ENCODE measurements around the gene RAB5B.

The RAB5B gene

DNA sequence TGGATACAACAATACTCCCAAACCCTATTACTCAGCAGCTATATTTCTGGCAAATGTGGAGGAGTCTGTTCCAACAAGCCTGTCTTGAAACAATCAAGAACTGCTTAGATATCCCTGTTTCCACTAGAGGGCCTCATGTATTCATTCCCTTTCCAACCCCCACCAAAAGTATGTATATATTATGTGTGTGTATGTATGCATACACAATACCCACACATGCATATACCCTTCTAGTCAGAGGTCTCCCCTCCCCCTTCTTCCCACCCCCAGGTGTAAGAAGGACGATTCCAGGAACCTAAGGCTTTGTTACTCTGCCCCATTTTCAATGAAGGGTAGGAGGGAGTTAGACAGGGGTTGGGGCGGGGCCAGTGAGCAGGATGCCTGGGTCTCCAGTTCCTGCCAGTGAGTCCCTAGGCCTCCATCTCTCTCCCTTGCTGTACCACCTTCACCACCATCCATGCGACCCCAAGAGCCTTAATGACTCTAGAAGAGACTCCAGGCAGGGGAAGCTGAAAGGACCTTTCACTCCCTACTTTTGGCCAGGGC, 43.0 kb upstream of the RAB5B start, which contains the start of gene DGKA:
Gene DGKA, plus strand, starts transcription at position 392 of the 546 bp plus-strand sequence. CDS start 5,342 bp downstream, outside the sequence.
- peaks cover 5% of the 10 kb centered on the region for H4K20me1 ChIP-seq (ENCODE audit: insufficient read depth, low read length, poor library complexity, severe bottlenecking)
- H3K4me3 ChIP-seq (ENCODE audit: low read length, poor library complexity, severe bottlenecking), result peak within 1 kb of the TSS; percentile 100
- H2AFZ ChIP-seq (ENCODE audit: low read length), result peak within 1 kb of the TSS; percentile 65
- H3K27me3 ChIP-seq (ENCODE audit: insufficient read depth, low read length, poor library complexity, severe bottlenecking), result no peaks in the 10 kb centered on the region
- H3K9me2 ChIP-seq (replicated peaks; ENCODE audit: low read depth, low read length), result no peaks in the 10 kb centered on the region
- H3K4me1 ChIP-seq (ENCODE audit: insufficient read depth, low read length, poor library complexity, severe bottlenecking), result peaks cover 54% of the 10 kb centered on the region
- no peaks in the 10 kb centered on the region for H3K36me3 ChIP-seq (ENCODE audit: insufficient read depth, low read length)
- H3K9ac ChIP-seq (ENCODE audit: low read depth, low read length, poor library complexity, severe bottlenecking), result peak within 1 kb of the TSS; percentile 98
- TF ChIP-seq, protein P1, sequence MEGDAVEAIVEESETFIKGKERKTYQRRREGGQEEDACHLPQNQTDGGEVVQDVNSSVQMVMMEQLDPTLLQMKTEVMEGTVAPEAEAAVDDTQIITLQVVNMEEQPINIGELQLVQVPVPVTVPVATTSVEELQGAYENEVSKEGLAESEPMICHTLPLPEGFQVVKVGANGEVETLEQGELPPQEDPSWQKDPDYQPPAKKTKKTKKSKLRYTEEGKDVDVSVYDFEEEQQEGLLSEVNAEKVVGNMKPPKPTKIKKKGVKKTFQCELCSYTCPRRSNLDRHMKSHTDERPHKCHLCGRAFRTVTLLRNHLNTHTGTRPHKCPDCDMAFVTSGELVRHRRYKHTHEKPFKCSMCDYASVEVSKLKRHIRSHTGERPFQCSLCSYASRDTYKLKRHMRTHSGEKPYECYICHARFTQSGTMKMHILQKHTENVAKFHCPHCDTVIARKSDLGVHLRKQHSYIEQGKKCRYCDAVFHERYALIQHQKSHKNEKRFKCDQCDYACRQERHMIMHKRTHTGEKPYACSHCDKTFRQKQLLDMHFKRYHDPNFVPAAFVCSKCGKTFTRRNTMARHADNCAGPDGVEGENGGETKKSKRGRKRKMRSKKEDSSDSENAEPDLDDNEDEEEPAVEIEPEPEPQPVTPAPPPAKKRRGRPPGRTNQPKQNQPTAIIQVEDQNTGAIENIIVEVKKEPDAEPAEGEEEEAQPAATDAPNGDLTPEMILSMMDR (conservative IDR thresholded peaks at IDR 0.05; ENCODE audit: low read length), result peak; percentile 76
- no peak for TF ChIP-seq EZH2phosphoT487 (IDR thresholded peaks at IDR 0.05; ENCODE audit: borderline replicate concordance)
- H3K4me2 ChIP-seq (ENCODE audit: low read depth, low read length, poor library complexity, severe bottlenecking), result peak within 1 kb of the TSS; percentile 96
- peaks cover 23% of the 10 kb centered on the region for H3F3A ChIP-seq (ENCODE audit: low read depth)
- no peaks in the 10 kb centered on the region for H3K9me3 ChIP-seq (ENCODE audit: insufficient read depth, low read depth, low read length)
- peaks cover 62% of the 10 kb centered on the region for H3K79me2 ChIP-seq (ENCODE audit: insufficient read depth, low read length)

- peak overlapping the region; percentile 84 for H3K4me3 ChIP-seq (ENCODE audit: low read length, poor library complexity, severe bottlenecking)
- H3K4me1 ChIP-seq (ENCODE audit: insufficient read depth, low read length, poor library complexity, severe bottlenecking), result peaks cover 49% of the 10 kb centered on the region
- H3K36me3 ChIP-seq (ENCODE audit: insufficient read depth, low read length), result no peaks in the 10 kb centered on the region
- H3K9me2 ChIP-seq (replicated peaks; ENCODE audit: low read depth, low read length), result no peaks in the 10 kb centered on the region
- TF ChIP-seq EZH2phosphoT487 (IDR thresholded peaks at IDR 0.05; ENCODE audit: borderline replicate concordance), result no peak
- TF ChIP-seq, protein P1 (conservative IDR thresholded peaks at IDR 0.05; ENCODE audit: low read length), result no peak
- peak overlapping the region; percentile 96 for H3K4me2 ChIP-seq (ENCODE audit: low read depth, low read length, poor library complexity, severe bottlenecking)
- peak overlapping the region; percentile 41 for H2AFZ ChIP-seq (ENCODE audit: low read length)
- H3K9ac ChIP-seq (ENCODE audit: low read depth, low read length, poor library complexity, severe bottlenecking), result peak overlapping the region; percentile 98
- no peaks in the 10 kb centered on the region for H3K9me3 ChIP-seq (ENCODE audit: insufficient read depth, low read depth, low read length)
- H3K79me2 ChIP-seq (ENCODE audit: insufficient read depth, low read length), result peaks cover 57% of the 10 kb centered on the region
- peaks cover 22% of the 10 kb centered on the region for H3F3A ChIP-seq (ENCODE audit: low read depth)
- peaks cover 5% of the 10 kb centered on the region for H4K20me1 ChIP-seq (ENCODE audit: insufficient read depth, low read length, poor library complexity, severe bottlenecking)
- H3K27me3 ChIP-seq (ENCODE audit: insufficient read depth, low read length, poor library complexity, severe bottlenecking), result no peaks in the 10 kb centered on the region
Observed at GRCh38 chr12:55931317-55931779, 42.5 kb upstream of the RAB5B start.

DNA sequence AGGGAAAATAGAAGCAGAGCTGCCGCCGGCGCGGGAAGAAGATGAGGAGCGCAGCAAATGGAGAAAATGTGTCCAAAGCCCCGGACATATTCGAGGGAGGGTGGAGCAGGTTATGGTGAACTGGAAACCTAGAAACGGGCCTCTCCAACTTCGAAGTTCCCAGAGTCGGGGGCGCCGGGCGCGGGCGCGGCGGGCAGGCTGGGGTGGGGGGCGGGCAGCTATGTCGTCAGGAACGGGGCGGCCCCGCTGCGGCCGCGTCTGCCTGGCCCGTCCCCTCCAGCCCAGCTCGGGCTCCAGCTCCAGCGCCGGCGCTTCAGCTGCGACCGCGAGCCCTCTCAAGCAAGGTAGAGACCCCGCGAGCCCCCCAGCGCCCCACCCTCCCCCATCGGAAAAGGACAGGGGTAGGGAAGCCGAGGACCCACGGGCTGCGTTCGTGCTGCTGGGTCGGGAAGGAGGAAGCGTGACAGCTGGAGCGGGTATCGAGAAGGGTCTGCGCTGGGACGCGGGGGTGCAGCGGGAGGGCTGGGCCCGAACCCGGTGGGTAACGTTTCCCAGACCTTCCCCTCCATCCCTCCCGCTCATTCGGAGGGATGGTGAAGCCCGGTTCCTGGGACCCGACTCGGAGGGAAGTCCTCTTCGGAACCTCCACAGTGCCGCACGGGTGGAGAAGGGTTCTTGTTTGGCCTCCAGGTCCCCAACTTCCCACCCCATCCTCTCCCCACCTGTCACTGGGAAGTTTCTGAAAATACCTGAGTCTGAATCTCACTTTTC, 41.9 kb upstream of the RAB5B start:
- Histone ChIP-seq H3K9me3 (ENCODE audit: insufficient read depth, low read depth, low read length) (no peaks in the 10 kb centered on the region), H3F3A (ENCODE audit: low read depth) (peaks cover 19% of the 10 kb centered on the region), H3K79me2 (ENCODE audit: insufficient read depth, low read length) (peaks cover 53% of the 10 kb centered on the region), H3K36me3 (ENCODE audit: insufficient read depth, low read length) (no peaks in the 10 kb centered on the region), H4K20me1 (ENCODE audit: insufficient read depth, low read length, poor library complexity, severe bottlenecking) (peaks cover 5% of the 10 kb centered on the region), H3K4me3 (ENCODE audit: low read length, poor library complexity, severe bottlenecking) (peak overlapping the region; percentile 84), H3K4me1 (ENCODE audit: insufficient read depth, low read length, poor library complexity, severe bottlenecking) (peaks cover 46% of the 10 kb centered on the region), H3K4me2 (ENCODE audit: low read depth, low read length, poor library complexity, severe bottlenecking) (peak overlapping the region; percentile 96), H2AFZ (ENCODE audit: low read length) (peak overlapping the region; percentile 65), H3K27me3 (ENCODE audit: insufficient read depth, low read length, poor library complexity, severe bottlenecking) (no peaks in the 10 kb centered on the region), H3K9me2 (replicated peaks; ENCODE audit: low read depth, low read length) (no peaks in the 10 kb centered on the region), H3K9ac (ENCODE audit: low read depth, low read length, poor library complexity, severe bottlenecking) (peak overlapping the region; percentile 98)
- no peak for TF ChIP-seq EZH2phosphoT487 (IDR thresholded peaks at IDR 0.05; ENCODE audit: borderline replicate concordance)
- TF ChIP-seq, protein P1 (conservative IDR thresholded peaks at IDR 0.05; ENCODE audit: low read length), result no peak

Measured in Loucy (cell line).